Loucy (cell line): ENCODE measurements around the gene THBD.

Experiments used
- CTCF ChIP-seq: fragments of 200-600 bp; sonication (generic); conservative IDR thresholded peaks from 2 replicates; pipeline ENCODE4 v1.5.1; 2014; ENCODE audit warnings: mild to moderate bottlenecking, antibody characterized with exemption, low read length
- EZH2phosphoT487 ChIP-seq: fragments of 200-600 bp; IDR thresholded peaks from 2 replicates; pipeline ENCODE4 v1.6.1; 2018; ENCODE audit warnings: antibody characterized with exemption, mild to moderate bottlenecking, moderate library complexity, borderline replicate concordance

DNA sequence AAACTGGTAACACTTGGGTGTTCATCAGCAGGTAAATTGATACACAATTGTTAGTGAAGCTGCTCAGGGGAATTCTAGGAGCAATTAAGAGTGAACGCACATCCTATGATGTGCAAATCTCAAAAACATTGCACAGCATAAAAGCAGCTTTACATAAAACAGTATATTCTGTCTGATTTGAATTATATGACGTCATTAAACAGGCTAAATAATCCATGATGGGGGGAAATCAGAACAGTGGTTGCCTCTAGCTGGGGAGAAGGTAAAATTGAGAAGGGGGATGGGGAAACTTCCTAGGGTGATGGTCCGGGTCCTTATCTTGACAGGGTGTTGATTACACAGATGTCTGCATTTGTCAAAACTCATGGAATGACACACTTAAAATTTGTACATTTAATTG lies 17.3 kb upstream of the THBD start:
- TF ChIP-seq CTCF (no peak), EZH2phosphoT487 (no peak)
